GM10266 (cell line): ENCODE data around the gene FAM83D.

Experiments used
- DNase-seq: peaks from one replicate; pipeline ENCODE4 v3.0.0; 2012; ENCODE audit errors: extremely low spot score
- CTCF ChIP-seq: IDR thresholded peaks from 2 replicates; pipeline ENCODE4 v1.5.1; 2012; ENCODE audit warnings: mild to moderate bottlenecking, low read depth; ENCODE audit not compliant: control insufficient read depth, insufficient read depth; ENCODE audit errors: missing control alignments

FAM83D gene

GRCh38 chr20:38890497-38890818, 35.8 kb upstream of the FAM83D start:
- peak; percentile 38 for DNase-seq
- no peak for TF ChIP-seq CTCF

- TF ChIP-seq CTCF: no peak
- DNase-seq: peak; percentile 63
Measured at GRCh38 chr20:38892091-38892981, 33.9 kb upstream of the FAM83D start.

- DNase-seq: no peak
- TF ChIP-seq CTCF: no peak
Measured at GRCh38 chr20:38893056-38893564, 33.1 kb upstream of the FAM83D start.

GRCh38 chr20:38893565-38894090, 32.6 kb upstream of the FAM83D start:
- TF ChIP-seq CTCF: peak; percentile 100
- peak; percentile 80 for DNase-seq

- peak; percentile 15 for TF ChIP-seq CTCF
- DNase-seq: no peak
Measured at GRCh38 chr20:38894091-38894847, 31.9 kb upstream of the FAM83D start.

GRCh38 chr20:38895098-38895949, 30.9 kb upstream of the FAM83D start:
- no peak for DNase-seq
- TF ChIP-seq CTCF: no peak
